Endothelial cell of umbilical vein (primary cell): ENCODE measurements around the gene FNDC5. TPM values are rescaled to one million over a fixed set of nuclear protein-coding genes. Genes with fewer than 3 reads are reported as not detected.

ENCODE experiments used
- BruUV-seq: library from RNA; stranded (reverse); fragments of 400-500 nt; replicated peaks from 2 replicates; lab custom pipeline; 2021; lab: Mats Ljungman, UMichigan
- CTCF ChIA-PET: fragments of 300-600, 350-600 bp; sonication (Branson Sonifier 250); formaldehyde crosslinking; loops from one replicate; lab custom pipeline; 2021; ENCODE audit warnings: antibody characterized with exemption, inconsistent platforms; lab: Charles Lee
- POLR2A ChIA-PET: fragments of 300-600, 350-600 bp; sonication (Branson Sonifier 250); formaldehyde crosslinking; loops from one replicate; lab custom pipeline; 2021; ENCODE audit warnings: antibody characterized with exemption, inconsistent platforms; lab: Charles Lee
- DNase-seq: peaks from one replicate; pipeline ENCODE4 v3.0.0-alpha.2; 2011; ENCODE audit warnings: low read depth, low spot score
- FAIRE-seq: peaks from 2 replicates; lab custom pipeline; 2011; peaks lifted over from hg19 to GRCh38; lab: Jason Lieb, UNC
- H2AFZ ChIP-seq: 2 replicates; pipeline ENCODE4 v1.6.0; 2012; ENCODE audit warnings: low read depth, low read length, control low read depth, inconsistent platforms
- H3K27ac ChIP-seq: 2 replicates; pipeline ENCODE4 v1.5.1; 2011; ENCODE audit warnings: low read depth, mild to moderate bottlenecking, control low read depth, low read length, moderate library complexity; ENCODE audit not compliant: insufficient read depth
- H3K27me3 ChIP-seq, 2 experiments: 2 replicates each; pipeline versions ENCODE4 v1.6.0 to v1.6.1; 2011; ENCODE audit warnings: low read length in 2 of 2, mixed read lengths in 1 of 2; ENCODE audit not compliant: control insufficient read depth in 2 of 2, insufficient read depth in 2 of 2
- H3K36me3 ChIP-seq, 2 experiments: 2 replicates in 1 of 2; 3 replicates in 1 of 2; pipeline ENCODE4 v1.5.1; 2011; ENCODE audit warnings: low read length in 2 of 2, mild to moderate bottlenecking in 1 of 2, moderate library complexity in 1 of 2; ENCODE audit not compliant: control insufficient read depth in 2 of 2, insufficient read depth in 2 of 2; ENCODE audit errors: extremely low read depth in 1 of 2
- H3K4me1 ChIP-seq: 3 replicates; pipeline ENCODE4 v1.5.1; 2011; ENCODE audit warnings: mild to moderate bottlenecking, low read length; ENCODE audit not compliant: control insufficient read depth, insufficient read depth; ENCODE audit errors: extremely low read depth
- H3K4me2 ChIP-seq: 2 replicates; pipeline ENCODE4 v1.6.1; 2011; ENCODE audit warnings: low read length, control low read depth, mixed read lengths; ENCODE audit not compliant: insufficient read depth
- H3K4me3 ChIP-seq, 3 experiments: fragments of 200-600 bp in 1 of 3; sonication (generic), shearing (Covaris generic) in 1 of 3; replicated peaks in 1 of 3; 2 replicates each; pipeline ENCODE4 v1.5.1; 2011 to 2016; ENCODE audit warnings: control low read depth in 3 of 3, low read length in 3 of 3, mild to moderate bottlenecking in 2 of 3, inconsistent platforms in 1 of 3, low read depth in 1 of 3, moderate library complexity in 1 of 3; ENCODE audit not compliant: insufficient read depth in 1 of 3
- H3K79me2 ChIP-seq: 2 replicates; pipeline ENCODE4 v1.6.0; 2012; ENCODE audit warnings: low read length, inconsistent platforms; ENCODE audit not compliant: control insufficient read depth, insufficient read depth
- H3K9ac ChIP-seq: replicated peaks from 2 replicates; pipeline ENCODE3; 2011; ENCODE audit warnings: low read length, control low read depth; ENCODE audit not compliant: insufficient read depth; ENCODE audit errors: extremely low read depth
- H3K9me1 ChIP-seq: replicated peaks from 3 replicates; pipeline ENCODE4 v1.6.0; 2011; ENCODE audit warnings: mild to moderate bottlenecking, low read length; ENCODE audit not compliant: control insufficient read depth, insufficient read depth; ENCODE audit errors: extremely low read depth
- H3K9me3 ChIP-seq: replicated peaks from 2 replicates; pipeline ENCODE4 v1.5.1; 2012; ENCODE audit warnings: low read length, inconsistent platforms; ENCODE audit not compliant: control insufficient read depth, insufficient read depth
- H4K20me1 ChIP-seq: replicated peaks from 2 replicates; pipeline ENCODE3; 2011; ENCODE audit warnings: mild to moderate bottlenecking, low read length; ENCODE audit not compliant: control insufficient read depth, insufficient read depth; ENCODE audit errors: extremely low read depth
- EZH2 ChIP-seq: IDR thresholded peaks from 2 replicates; pipeline ENCODE4 v1.6.1; 2012; ENCODE audit warnings: borderline replicate concordance, low read depth, mild to moderate bottlenecking, moderate library complexity, low read length, inconsistent platforms; ENCODE audit not compliant: severe bottlenecking
- FOS ChIP-seq: IDR thresholded peaks from 2 replicates; pipeline ENCODE4 v1.6.1; 2011; ENCODE audit warnings: mild to moderate bottlenecking, low read length, moderate library complexity, borderline replicate concordance; ENCODE audit not compliant: insufficient read depth
- GATA2 ChIP-seq: IDR thresholded peaks from 2 replicates; pipeline ENCODE4 v1.7.0; 2011; ENCODE audit warnings: low read depth, mild to moderate bottlenecking, moderate library complexity, mixed read lengths, low read length; ENCODE audit not compliant: insufficient read length, insufficient read depth
- JUN ChIP-seq: IDR thresholded peaks from 2 replicates; pipeline ENCODE4 v1.6.1; 2011; ENCODE audit warnings: borderline replicate concordance, low read depth; ENCODE audit not compliant: insufficient read length, insufficient read depth
- MYC ChIP-seq: IDR thresholded peaks from one replicate; pipeline ENCODE4 v1.6.1; 2011; ENCODE audit warnings: mild to moderate bottlenecking, low read depth, low read length
- POLR2A ChIP-seq: IDR thresholded peaks from 2 replicates; pipeline ENCODE4 v1.6.1; 2012; ENCODE audit warnings: low read depth, mild to moderate bottlenecking, control low read depth, low read length
- POLR2AphosphoS5 ChIP-seq: IDR thresholded peaks from 2 replicates; pipeline ENCODE4 v1.6.1; 2012; ENCODE audit warnings: low read depth, mild to moderate bottlenecking, control low read depth, low read length, moderate library complexity; ENCODE audit not compliant: insufficient read depth
- dilution Hi-C: fragments of 300-500 bp; cut with MboI; formaldehyde crosslinking; loops from one replicate; pipeline ENCODE4 v1.15.0; 2019; ENCODE audit warnings: low sequenced_read_pairs; ENCODE audit not compliant: extremely low pct_ligation_motif_present
- intact Hi-C: fragments of 100-400 bp; cut with micrococcal nuclease; formaldehyde crosslinking; loops from one replicate; pipeline ENCODE4 v1.10.0; 2022
- polyA plus RNA-seq, 4 experiments: library from polyadenylated mRNA; depleted of rRNA in 3 of 4; stranded (reverse) in 3 of 4; unstranded in 1 of 4; fragments of >200 nt; gene quantifications; 2 replicates each; pipeline versions ENCODE4 v1.2.1 to v1.2.3, GENCODE V29; 2011 to 2012; ENCODE audit warnings: missing spikeins in 1 of 4
- total RNA-seq: library from RNA; stranded (reverse); gene quantifications from 2 replicates; pipeline ENCODE4 v1.2.3, GENCODE V29; 2021
- TF ChIP-seq, protein P1 (sequence below), 2 donors: IDR thresholded peaks; 1 replicate in 1 of 2; 2 replicates in 1 of 2; pipeline ENCODE4 v1.5.1; 2011; ENCODE audit warnings: low read length in 2 of 2, mild to moderate bottlenecking in 2 of 2, moderate library complexity in 2 of 2, control low read depth in 1 of 2, inconsistent platforms in 1 of 2, low read depth in 1 of 2; ENCODE audit not compliant: insufficient read depth in 1 of 2; ENCODE audit errors: extremely low read depth in 1 of 2
- TF ChIP-seq, protein P2 (sequence below): IDR thresholded peaks from 2 replicates; pipeline ENCODE4 v1.6.1; 2011; ENCODE audit not compliant: insufficient read depth, insufficient read length

Gene FNDC5
- total and polyA plus RNA-seq, 2 donors (not counting 3 experiments of a cell fraction or from before 2014, with no cell fraction given), result 0.14 to 0.64 TPM

DNA sequence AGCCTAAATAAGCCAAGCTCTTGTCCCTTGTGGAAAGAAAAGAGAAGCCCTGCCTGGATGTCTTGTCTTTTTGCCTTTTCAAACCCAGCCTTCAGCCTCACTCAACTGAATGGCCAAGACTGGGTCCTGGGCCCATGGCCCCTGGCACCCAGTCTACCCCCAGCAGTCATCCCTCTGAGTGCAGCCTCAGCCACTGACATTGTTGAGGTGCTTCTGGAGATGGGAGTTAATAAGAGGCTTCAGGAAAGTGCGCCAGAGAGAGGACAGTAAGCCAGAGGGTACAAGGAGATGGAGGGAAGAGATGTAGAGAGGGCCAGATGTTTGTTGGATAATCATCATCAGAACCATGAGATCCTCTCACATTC lies 6.8 kb downstream of the FNDC5 start:
- no peaks in the 10 kb centered on the region for H3K79me2 ChIP-seq
- H3K36me3 ChIP-seq, result no peaks in the 10 kb centered on the region
- no peaks in the 10 kb centered on the region for H3K9me1 ChIP-seq
- dilution Hi-C loops, result no loop called here
- no peak overlapping the region for H3K4me3 ChIP-seq
- H3K9me3 ChIP-seq, result no peaks in the 10 kb centered on the region
- H3K4me1 ChIP-seq, result peaks cover 9% of the 10 kb centered on the region
- no peaks in the 10 kb centered on the region for H4K20me1 ChIP-seq
- H3K27ac ChIP-seq, result no peak overlapping the region
- intact Hi-C loops, result no loop called here
- H3K9ac ChIP-seq, result no peak overlapping the region
- DNase-seq (no peak), FAIRE-seq (no peak)
- no peak overlapping the region for H3K4me2 ChIP-seq
- ChIA-PET POLR2A (no interaction called here), CTCF (no interaction called here)
- no TSS peak for BruUV-seq
- H2AFZ ChIP-seq, result no peak overlapping the region
- H3K27me3 ChIP-seq, result no peaks in the 10 kb centered on the region
- TF ChIP-seq, protein P1, sequence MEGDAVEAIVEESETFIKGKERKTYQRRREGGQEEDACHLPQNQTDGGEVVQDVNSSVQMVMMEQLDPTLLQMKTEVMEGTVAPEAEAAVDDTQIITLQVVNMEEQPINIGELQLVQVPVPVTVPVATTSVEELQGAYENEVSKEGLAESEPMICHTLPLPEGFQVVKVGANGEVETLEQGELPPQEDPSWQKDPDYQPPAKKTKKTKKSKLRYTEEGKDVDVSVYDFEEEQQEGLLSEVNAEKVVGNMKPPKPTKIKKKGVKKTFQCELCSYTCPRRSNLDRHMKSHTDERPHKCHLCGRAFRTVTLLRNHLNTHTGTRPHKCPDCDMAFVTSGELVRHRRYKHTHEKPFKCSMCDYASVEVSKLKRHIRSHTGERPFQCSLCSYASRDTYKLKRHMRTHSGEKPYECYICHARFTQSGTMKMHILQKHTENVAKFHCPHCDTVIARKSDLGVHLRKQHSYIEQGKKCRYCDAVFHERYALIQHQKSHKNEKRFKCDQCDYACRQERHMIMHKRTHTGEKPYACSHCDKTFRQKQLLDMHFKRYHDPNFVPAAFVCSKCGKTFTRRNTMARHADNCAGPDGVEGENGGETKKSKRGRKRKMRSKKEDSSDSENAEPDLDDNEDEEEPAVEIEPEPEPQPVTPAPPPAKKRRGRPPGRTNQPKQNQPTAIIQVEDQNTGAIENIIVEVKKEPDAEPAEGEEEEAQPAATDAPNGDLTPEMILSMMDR (IDR thresholded peaks at IDR 0.05; ENCODE audit: extremely low read depth in 1 of 2, insufficient read depth in 1 of 2, low read depth in 1 of 2, low read length in 2 of 2), result no peak

DNA sequence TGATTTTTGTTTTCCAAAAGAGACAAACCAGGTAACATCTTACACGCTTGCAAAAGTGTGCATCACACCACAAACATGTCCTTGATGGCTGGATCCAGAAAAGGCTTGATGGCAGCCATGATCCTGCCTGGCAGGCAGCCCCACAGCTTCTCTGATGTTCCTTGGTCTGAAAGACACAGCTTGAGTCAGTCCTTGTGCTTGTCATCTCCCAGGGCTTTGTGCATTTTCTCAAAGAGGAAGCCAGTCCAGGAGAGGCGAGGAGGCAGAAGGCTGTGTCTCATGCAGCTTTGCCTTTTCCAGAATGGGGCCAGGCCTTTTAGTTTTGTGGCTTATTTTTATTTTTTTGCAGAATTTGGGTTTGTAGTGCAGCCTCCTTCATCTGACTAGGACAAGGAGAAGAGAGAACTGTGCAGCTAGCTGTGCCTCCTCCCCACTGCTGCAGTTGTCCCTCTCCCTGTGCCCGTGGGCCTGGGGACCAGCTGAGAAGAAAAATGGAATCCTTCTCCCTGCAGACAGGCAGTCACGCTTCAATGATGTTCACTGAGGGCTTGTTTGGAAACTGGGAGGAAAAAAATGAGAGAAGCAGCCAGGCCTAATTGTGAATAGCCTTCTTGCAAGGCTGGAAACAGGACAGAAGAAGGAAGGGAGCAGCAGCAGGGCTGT lies 7.4 kb downstream of the FNDC5 start:
- Histone ChIP-seq H3K79me2 (no peaks in the 10 kb centered on the region), H3K36me3 (no peaks in the 10 kb centered on the region), H3K27ac (no peak overlapping the region), H3K4me3 (no peak overlapping the region), H4K20me1 (no peaks in the 10 kb centered on the region), H3K9ac (no peak overlapping the region), H3K4me2 (no peak overlapping the region), H2AFZ (no peak overlapping the region), H3K27me3 (no peaks in the 10 kb centered on the region), H3K9me3 (no peaks in the 10 kb centered on the region), H3K4me1 (peaks cover 9% of the 10 kb centered on the region), H3K9me1 (no peaks in the 10 kb centered on the region)
- no peak for TF ChIP-seq JUN
- TF ChIP-seq, protein P2, sequence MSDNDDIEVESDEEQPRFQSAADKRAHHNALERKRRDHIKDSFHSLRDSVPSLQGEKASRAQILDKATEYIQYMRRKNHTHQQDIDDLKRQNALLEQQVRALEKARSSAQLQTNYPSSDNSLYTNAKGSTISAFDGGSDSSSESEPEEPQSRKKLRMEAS, result no peak
- TF ChIP-seq, protein P1 (IDR thresholded peaks at IDR 0.05; ENCODE audit: extremely low read depth in 1 of 2, insufficient read depth in 1 of 2, low read depth in 1 of 2, low read length in 2 of 2), result no peak
- TF ChIP-seq EZH2, result no peak
- TF ChIP-seq GATA2, result no peak
- no peak for TF ChIP-seq FOS
- no peak for TF ChIP-seq POLR2AphosphoS5
- TF ChIP-seq MYC, result no peak
- no peak for TF ChIP-seq POLR2A
- intact Hi-C loops, result no loop called here
- ChIA-PET POLR2A (no interaction called here), CTCF (interaction anchor here (1.9 to 2.1 kb wide), 2 partner anchors 8 to 10 kb away, joined by 7 to 8 read pairs; no protein-coding TSS in a partner anchor)
- no peak for DNase-seq
- BruUV-seq, result no TSS peak
- FAIRE-seq, result no peak
- dilution Hi-C loops, result no loop called here
